ENCODE measurements around the gene NOPCHAP1. TPM values are rescaled to one million over a fixed set of nuclear protein-coding genes. Genes with fewer than 3 reads are reported as not detected.

NOPCHAP1 gene
- total RNA-seq (2022; extraction: Qiagen RNA extraction; ENCODE audit: low read depth), result 35.4 to 40.5 TPM (median 36.0 TPM) in 5 replicates

GRCh38 chr12:104986022-104986941, at the start of gene NOPCHAP1:
Gene NOPCHAP1, plus strand, starts transcription at chr12:104986316. Its CDS starts 37 bp downstream, at chr12:104986353.

GRCh38 chr12:104958001-104958804, 27.9 kb upstream of the NOPCHAP1 start, which contains the start of gene SLC41A2:
Gene SLC41A2, minus strand, starts transcription at chr12:104958290. Its CDS starts 29,763 bp downstream, at chr12:104928527.

Other genes starting within 250 kb of the NOPCHAP1 start
- 20.3 to 26.3 TPM (median 21.6 TPM) in 5 replicates for gene SLC41A2, start 28.0 kb upstream of the NOPCHAP1 start, total RNA-seq (2022; extraction: Qiagen RNA extraction; ENCODE audit: low read depth)
- 2.7 to 3.7 TPM (median 3.6 TPM) in 5 replicates for gene ALDH1L2, start 98.1 kb downstream of the NOPCHAP1 start, total RNA-seq (2022; extraction: Qiagen RNA extraction; ENCODE audit: low read depth)
- 15.5 to 26.3 TPM (median 24.2 TPM) in 5 replicates for gene WASHC4, start 121.4 kb downstream of the NOPCHAP1 start, total RNA-seq (2022; extraction: Qiagen RNA extraction; ENCODE audit: low read depth)
- gene APPL2, start 249.9 kb downstream of the NOPCHAP1 start, total RNA-seq (2022; extraction: Qiagen RNA extraction; ENCODE audit: low read depth), result 21.3 to 28.8 TPM (median 22.9 TPM) in 5 replicates